Epithelial cell of esophagus (primary cell): ENCODE results near the gene RNF43.

Source experiments
- DNase-seq: peaks from one replicate; pipeline ENCODE4 v3.0.0; 2010; ENCODE audit warnings: low read depth
- H3K4me3 ChIP-seq: 2 replicates; pipeline ENCODE4 v1.5.1; 2011; ENCODE audit warnings: mild to moderate bottlenecking, low read length, control low read depth
- CTCF ChIP-seq: IDR thresholded peaks from 2 replicates; pipeline ENCODE4 v1.5.1; 2011; ENCODE audit warnings: low read depth, mild to moderate bottlenecking, low read length, control low read depth, inconsistent platforms; ENCODE audit not compliant: insufficient read depth; ENCODE audit errors: missing control alignments

The RNF43 gene

GRCh38 chr17:58382872-58383242, 34.5 kb downstream of the RNF43 start:
- no peak overlapping the region for H3K4me3 ChIP-seq
- no peak for TF ChIP-seq CTCF
- no peak for DNase-seq

GRCh38 chr17:58382108-58382871, 35.0 kb downstream of the RNF43 start:
- no peak for DNase-seq
- no peak overlapping the region for H3K4me3 ChIP-seq
- TF ChIP-seq CTCF: no peak

- no peak for TF ChIP-seq CTCF
- no peak for DNase-seq
- no peak overlapping the region for H3K4me3 ChIP-seq
Observed at GRCh38 chr17:58381124-58382035, 36.0 kb downstream of the RNF43 start.

GRCh38 chr17:58380207-58381123, 36.9 kb downstream of the RNF43 start:
- DNase-seq: no peak
- no peak overlapping the region for H3K4me3 ChIP-seq
- TF ChIP-seq CTCF: no peak

- TF ChIP-seq CTCF: no peak
Observed at GRCh38 chr17:58379511-58379824, 37.9 kb downstream of the RNF43 start.

GRCh38 chr17:58378733-58379510, 38.4 kb downstream of the RNF43 start:
- no peak for TF ChIP-seq CTCF
- H3K4me3 ChIP-seq: no peak overlapping the region
- DNase-seq: no peak

More at GRCh38 chr17:58379511-58379824, 37.9 kb downstream of the RNF43 start:
- no peak overlapping the region for H3K4me3 ChIP-seq
- DNase-seq: no peak
